IPS-15b (cell line): ENCODE measurements around the gene PRSS53.
A peak's percentile ranks its signal among the peaks of the same experiment; 100 is the strongest.

Source experiments
- H3K27me3 ChIP-seq: one replicate; pipeline ENCODE4 v1.6.1; 2013; ENCODE audit warnings: low read length; ENCODE audit not compliant: control insufficient read depth, insufficient read depth
- H3K36me3 ChIP-seq: one replicate; pipeline ENCODE4 v1.6.1; 2013; ENCODE audit warnings: low read length; ENCODE audit not compliant: control insufficient read depth, insufficient read depth
- H3K4me1 ChIP-seq: one replicate; pipeline ENCODE4 v1.6.1; 2013; ENCODE audit warnings: mild to moderate bottlenecking, low read length; ENCODE audit not compliant: control insufficient read depth, insufficient read depth
- H3K4me3 ChIP-seq: one replicate; pipeline ENCODE4 v1.5.1; 2013; ENCODE audit warnings: low read depth, low read length
- H3K9ac ChIP-seq: one replicate; pipeline ENCODE4 v1.6.1; 2013; ENCODE audit warnings: low read depth, mild to moderate bottlenecking, low read length
- H3K9me3 ChIP-seq: one replicate; pipeline ENCODE4 v1.6.1; 2013; ENCODE audit warnings: mild to moderate bottlenecking, low read length; ENCODE audit not compliant: control insufficient read depth, insufficient read depth

The PRSS53 gene

DNA sequence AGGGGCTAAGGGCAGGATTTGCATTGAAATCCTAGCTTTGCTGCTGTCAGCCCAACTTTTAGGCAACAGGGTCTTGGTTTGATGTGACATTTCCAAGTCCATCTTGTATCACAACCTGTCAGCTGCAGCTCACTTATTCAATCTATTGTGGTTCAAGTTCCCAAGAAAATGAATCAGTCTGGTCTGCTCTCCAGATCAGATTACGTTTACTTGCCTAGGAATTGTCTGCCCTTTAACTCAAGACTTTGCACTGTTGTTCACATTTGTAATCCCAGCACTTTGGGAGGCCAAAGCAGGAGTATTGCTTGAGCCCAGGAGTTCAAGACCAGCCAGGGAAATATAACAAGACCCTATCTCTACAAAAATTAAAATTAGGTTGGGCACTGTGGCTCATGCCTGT, 45.4 kb downstream of the PRSS53 start:
- Histone ChIP-seq H3K36me3 (peaks cover 4% of the 10 kb centered on the region), H3K9me3 (no peaks in the 10 kb centered on the region), H3K4me3 (no peak overlapping the region), H3K4me1 (no peaks in the 10 kb centered on the region), H3K27me3 (no peaks in the 10 kb centered on the region), H3K9ac (no peak overlapping the region)

DNA sequence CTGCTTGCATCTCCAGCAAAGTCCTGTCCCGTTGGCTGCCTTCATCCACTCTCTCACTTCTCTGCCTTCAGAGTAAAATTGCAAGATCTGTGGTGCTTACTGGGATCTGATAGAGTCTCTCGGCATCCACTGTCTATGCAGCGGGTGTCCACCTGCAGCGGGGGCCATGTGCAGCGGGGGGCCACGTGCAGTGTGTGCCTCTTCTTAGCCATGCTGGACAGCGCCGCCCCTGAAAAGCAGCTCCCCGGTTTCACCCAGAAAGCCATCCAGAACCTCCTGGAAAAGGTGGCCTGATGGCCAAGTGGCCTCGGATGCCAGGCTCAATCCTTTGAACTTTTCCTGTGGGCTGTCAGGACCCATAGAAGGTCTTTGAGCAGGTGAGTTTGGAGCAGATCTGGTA, 45.9 kb downstream of the PRSS53 start:
- H3K4me3 ChIP-seq = peak overlapping the region; percentile 68
- no peaks in the 10 kb centered on the region for H3K9me3 ChIP-seq
- no peaks in the 10 kb centered on the region for H3K27me3 ChIP-seq
- H3K36me3 ChIP-seq = peaks cover 8% of the 10 kb centered on the region
- peak overlapping the region; percentile 54 for H3K9ac ChIP-seq
- no peaks in the 10 kb centered on the region for H3K4me1 ChIP-seq

DNA sequence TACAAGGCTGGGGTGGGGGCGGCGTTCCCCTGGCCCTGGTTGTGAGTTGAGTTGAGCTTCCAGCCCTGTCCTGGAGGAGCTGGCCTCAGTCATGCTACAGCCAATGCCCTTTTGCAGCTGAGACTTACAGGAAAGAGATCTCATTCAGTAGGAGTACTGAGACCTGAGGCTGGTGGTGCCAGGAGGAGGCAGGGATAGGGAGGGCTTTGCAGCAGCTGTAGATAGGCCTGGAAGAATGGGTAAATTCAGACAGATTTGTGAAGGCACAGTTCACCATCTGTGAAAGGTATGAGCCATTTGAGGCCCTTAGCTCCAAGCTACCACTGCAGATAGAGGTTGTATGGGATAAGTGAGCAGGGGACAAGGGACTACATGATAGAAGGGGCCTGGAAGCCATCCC, 49.8 kb downstream of the PRSS53 start:
- Histone ChIP-seq H3K9me3 (no peaks in the 10 kb centered on the region), H3K9ac (no peak overlapping the region), H3K27me3 (no peaks in the 10 kb centered on the region), H3K4me3 (no peak overlapping the region), H3K4me1 (peaks cover 2% of the 10 kb centered on the region), H3K36me3 (peaks cover 10% of the 10 kb centered on the region)

DNA sequence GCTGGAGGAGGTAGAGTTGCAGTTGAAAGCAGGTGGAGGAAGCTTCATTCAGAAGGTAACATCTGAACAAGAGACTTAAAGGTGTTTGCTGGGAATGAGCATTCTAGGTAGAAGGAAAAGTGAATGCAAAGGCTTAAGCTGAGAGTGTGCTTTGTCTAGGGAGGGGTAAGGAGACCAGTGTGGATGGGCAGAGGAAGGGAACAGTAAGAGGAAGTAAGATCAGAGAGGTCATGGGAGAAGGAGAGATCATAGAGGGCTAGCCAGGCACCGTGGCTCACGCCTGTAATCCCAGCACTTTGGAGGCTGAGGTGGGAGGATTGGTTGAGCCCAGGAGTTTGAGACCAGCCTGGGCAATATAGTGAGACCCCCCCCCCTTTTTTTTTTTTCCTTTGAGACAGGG, 52.1 kb downstream of the PRSS53 start:
- Histone ChIP-seq H3K9me3 (no peaks in the 10 kb centered on the region), H3K9ac (no peak overlapping the region), H3K36me3 (peaks cover 10% of the 10 kb centered on the region), H3K27me3 (no peaks in the 10 kb centered on the region), H3K4me1 (peaks cover 6% of the 10 kb centered on the region), H3K4me3 (no peak overlapping the region)

DNA sequence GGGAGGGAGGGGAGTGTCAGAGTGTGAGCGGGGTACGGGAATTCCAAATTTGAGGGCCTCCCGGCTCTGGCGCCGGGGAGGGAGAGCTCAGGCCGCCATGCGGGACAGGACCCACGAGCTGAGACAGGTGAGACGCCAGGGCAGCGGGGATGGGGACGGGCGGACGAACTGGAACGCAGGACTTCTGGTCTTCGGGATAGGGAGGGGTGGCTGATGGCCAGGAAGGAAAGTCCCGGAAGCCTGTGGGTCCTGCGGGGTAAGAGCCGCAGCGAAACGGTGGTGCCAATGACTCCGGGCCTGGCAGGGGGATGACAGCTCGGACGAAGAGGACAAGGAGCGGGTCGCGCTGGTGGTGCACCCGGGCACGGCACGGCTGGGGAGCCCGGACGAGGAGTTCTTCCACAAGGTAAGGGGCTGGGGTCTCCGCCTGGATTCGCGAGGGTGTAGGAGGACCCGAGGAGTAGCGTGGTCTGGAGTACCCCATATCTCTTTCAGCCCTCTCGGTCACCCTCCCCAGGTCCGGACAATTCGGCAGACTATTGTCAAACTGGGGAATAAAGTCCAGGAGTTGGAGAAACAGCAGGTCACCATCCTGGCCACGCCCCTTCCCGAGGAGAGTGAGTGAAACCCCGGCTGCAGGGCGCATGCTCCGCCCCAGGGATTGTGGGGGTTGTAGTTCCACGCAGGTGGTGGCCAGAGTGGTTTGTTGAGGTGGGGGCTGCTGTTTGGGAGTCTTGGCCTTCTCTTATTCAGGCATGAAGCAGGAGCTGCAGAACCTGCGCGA, 54.8 kb downstream of the PRSS53 start:
- H3K27me3 ChIP-seq = no peaks in the 10 kb centered on the region
- no peaks in the 10 kb centered on the region for H3K9me3 ChIP-seq
- peak overlapping the region; percentile 54 for H3K9ac ChIP-seq
- peak overlapping the region; percentile 97 for H3K4me3 ChIP-seq
- H3K4me1 ChIP-seq = peaks cover 6% of the 10 kb centered on the region
- H3K36me3 ChIP-seq = peaks cover 6% of the 10 kb centered on the region
